Kasumi-1 (cell line): ENCODE results near the gene LPCAT4.
A peak's percentile ranks its signal among the peaks of the same experiment; 100 is the strongest.
"Not testable (repeated sequence)": the region's sequence is repeated elsewhere in the genome, so short reads cannot be mapped to it uniquely, and the experiment has no call there.

ENCODE experiments used
- DNase-seq, 2 experiments: peaks; one replicate each; lab custom pipeline; 2025; lab: John Stamatoyannopoulos, UW

The LPCAT4 gene

DNA sequence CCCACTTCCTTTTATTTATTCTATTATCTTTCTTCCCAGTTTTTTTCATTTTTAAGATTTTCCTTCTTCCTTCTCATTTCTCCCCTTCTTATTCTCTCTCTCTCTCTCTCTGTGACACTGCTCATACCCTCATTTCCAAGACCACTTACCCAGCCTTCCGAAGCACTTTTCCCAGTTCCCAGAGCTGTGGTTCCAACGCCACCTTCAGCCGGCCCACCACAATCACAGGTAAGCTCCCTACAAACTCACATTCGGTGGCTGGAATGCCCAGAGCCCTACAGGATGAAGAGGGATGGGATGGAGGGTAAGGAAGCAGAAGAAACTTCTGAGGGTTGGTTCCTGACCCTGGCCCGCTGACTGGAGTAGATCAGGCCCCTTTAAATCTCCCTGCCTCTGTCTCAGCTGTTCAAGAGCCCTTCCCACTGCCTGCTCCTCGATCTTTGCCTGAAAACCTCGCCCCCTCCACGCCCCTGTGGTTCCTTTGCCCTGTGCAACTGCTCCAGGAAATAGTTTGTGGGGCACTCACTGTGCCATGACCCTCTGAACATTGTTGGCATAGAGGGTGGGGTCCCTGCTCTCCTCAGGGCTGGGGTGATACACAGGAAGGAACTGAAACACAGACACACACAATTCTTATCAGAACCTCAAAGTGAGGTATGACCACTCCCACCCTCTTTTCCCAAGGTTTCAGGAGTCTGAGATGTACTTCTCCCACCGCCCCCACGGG is 4.8 kb downstream of the LPCAT4 start:
- DNase-seq, result no peak

DNA sequence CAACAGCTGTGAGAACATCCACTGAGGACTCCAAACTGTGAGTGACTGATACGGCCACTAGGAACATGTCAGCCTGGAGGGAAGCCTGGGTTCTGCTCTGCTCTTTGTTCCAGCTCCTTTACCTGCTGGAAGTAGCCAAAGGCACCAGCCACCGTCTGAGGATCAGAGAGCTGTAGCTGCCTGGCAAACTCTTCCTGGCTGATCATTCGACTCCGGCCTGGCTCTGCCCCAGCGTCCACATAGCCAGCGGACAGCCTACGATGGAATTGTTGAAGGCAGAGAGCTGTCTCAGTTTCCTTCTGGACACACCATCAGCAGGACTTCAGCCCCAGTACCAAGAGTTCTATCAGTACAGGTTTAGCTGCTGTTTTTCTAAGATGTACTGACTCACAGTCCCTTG is 5.7 kb downstream of the LPCAT4 start:
- DNase-seq, result no peak

DNA sequence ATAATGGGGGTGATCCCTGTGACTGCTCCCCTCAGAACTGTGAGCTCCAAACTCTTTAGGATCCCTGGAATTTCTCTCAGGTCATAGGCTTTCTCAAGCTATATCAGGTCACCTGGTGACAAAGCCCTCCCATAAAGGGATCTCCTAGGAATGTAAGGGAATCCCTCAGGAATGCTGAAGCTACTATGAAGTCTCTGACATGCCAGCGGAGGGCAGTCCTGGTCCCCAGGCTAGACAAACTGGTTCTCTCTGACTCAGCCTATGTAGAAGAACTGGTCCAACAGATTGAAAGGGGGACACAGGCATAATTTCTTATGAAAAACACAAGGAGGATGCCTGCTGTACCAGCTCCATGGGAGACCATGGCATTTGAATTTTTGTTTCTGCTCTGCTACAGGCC is 6.7 kb downstream of the LPCAT4 start:
- no peak for DNase-seq

DNA sequence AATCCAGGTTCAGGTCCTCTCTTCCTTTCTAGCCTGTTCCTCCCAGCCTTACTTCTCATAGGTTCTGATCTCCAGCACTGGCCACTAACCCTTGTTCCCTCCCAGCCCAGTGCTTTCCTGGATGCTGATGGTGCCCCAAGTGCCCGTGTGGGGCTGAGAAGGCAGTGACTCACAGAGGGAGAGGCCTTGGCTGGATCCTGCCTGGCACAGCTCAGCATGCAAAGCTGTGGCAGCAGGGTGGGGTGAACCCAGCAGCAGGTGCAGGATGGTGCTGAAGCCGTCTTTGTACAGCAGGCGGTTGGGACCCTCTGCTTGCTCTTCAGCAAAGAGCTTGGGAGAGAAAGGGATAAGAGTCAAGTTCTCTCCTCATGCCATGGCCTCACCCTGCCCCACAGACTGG is 7.6 kb downstream of the LPCAT4 start:
- no peak for DNase-seq

DNA sequence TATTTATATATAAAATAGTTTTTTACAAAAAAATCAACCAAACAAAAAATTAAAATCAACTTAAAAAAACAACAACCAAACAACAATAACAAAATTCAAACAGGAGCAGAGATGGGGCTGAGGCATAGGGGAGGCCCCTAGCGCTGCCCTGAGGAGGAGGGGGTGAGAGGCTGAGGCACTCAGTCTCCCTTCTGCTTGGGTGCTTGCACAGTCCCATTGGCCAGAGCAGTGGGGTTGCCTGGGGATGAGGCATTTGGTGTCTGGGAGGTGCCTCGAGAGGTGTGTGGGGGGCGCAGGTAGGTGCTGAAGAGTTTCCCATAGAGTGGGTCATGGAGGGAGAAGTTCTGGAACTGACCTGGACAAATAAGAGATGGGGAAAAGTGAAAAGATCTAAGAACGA is 8.0 kb downstream of the LPCAT4 start:
- no peak for DNase-seq

DNA sequence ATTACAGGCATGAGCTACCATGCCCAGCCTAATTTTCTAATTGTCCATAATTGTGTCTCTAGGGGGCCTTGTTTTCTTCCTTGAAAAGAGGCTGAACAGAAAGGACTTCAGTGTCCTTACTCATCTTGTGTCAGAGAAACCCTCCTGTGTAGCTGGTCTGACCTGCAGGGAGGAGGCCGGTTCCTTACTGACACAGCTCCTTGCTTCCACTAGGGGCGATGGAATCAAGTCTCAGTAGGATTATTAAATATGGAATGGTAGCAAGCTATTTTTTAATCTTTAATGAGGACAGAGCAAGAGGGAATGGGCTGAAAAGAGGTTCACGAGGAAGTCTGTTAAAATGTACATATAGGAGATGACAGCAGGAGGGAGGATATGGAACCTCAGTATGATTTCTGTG is 8.6 kb downstream of the LPCAT4 start:
- peak in 1 of 2 experiments; percentile 1 for DNase-seq

DNA sequence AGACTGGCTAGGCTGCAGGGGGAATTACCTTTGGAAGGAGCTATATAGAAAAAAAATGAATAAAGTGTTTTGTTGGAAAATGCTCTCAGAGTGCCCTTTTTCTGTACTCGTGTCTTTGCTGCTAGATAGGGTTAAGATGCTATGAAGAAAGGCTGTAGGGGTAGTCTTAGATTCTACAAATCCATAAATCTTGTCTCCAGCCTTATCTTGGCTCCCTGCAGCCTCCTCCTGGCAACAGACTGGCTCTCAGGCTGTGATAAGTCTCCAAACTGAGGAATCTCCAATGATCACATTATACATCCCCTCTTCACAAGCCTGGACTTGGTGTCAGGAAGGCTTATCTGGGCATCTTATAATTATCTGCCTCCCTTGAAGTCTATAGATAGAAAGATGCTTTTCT is 9.3 kb downstream of the LPCAT4 start:
- no peak for DNase-seq

DNA sequence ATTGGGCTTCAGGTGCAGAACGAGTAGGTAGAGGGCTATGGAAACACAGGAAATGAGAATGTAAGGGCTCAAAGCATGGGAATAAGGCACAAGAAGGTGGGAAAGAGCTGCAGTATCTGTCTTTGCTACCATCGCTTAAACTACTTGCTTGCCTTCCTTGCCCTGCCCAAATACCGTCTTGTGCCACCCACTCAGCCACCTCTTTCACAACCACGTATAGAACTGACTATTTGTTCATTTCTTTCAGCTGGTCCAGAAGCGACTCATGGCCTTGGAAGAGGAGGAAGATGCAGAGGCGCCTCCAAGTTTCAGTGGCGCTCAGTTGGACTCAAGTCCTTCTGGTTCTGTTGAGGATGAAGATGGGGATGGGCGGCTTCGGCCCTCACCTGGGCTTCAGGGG is 11.8 kb downstream of the LPCAT4 start:
- no peak for DNase-seq

DNA sequence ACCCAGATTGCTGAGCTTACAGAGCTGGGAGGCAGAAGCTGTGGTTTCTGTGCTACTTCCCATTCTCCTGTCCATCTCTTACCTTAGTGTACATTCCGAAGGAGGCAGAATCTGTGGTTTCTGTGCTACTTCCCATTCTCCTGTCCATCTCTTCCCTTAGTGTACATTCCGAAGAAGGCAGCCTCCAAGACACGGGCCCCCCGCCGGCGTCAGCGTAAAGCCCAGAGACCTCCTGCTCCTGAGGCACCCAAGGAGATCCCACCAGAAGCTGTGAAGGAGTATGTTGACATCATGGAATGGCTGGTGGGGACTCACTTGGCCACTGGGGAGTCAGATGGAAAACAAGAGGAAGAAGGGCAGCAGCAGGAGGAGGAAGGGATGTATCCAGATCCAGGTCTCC is 12.7 kb downstream of the LPCAT4 start:
- no peak for DNase-seq

DNA sequence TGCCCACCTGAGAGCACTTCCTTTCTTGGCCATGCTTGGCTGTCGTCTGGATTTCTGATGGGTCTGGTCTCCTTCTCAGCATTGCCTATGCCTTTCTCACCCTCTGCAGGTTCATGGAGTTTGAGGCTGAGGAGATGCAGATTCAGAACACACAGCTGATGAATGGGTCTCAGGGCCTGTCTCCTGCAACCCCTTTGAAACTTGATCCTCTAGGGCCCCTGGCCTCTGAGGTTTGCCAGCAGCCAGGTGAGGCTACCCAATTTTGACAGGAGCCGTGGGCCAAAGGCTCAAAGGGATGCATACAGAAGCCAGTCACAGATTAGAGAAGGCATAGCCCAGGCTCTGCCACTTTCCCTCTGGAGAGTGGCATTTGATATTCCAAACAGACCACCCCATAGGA is 13.4 kb downstream of the LPCAT4 start:
- DNase-seq, result no peak

DNA sequence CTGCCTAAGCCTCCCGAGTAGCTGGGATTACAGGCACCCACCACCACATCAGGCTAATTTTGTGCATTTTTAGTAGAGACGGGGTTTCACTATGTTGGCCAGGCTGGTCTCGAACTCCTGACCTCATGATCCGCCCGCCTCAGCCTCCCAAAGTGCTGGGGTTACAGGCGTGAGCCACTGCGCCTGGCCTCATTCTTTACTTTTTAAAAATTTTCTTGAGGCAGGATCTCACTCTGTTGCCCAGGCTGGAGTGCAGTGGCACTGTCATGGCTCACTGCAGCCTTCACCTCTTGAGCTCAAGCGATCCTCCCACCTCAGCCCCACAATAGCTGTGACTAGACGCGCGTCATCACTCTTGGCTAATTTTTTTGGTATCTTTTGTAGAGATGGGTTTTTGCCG is 14.0 kb downstream of the LPCAT4 start:
- not testable (repeated sequence) for DNase-seq

DNA sequence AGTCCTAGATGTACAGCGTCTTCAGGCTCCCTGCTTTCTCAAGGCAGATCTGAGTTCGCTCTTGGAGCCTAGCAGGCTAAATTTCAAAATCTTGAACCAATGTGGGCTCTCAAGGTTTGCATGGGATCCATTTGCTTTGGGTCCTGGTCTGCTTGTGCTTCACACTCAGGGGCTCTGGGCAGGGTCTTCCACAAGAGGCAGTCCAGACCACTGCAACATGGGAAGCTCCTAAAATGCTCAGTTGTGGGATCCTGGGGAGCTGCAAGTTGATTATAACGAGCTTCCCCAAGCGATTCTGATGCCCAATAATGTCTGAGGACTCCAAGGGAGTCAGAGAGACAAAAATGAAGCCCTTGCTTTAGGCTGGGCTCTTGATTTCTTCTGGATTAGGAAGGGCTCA is 17.2 kb downstream of the LPCAT4 start:
- no peak for DNase-seq

DNA sequence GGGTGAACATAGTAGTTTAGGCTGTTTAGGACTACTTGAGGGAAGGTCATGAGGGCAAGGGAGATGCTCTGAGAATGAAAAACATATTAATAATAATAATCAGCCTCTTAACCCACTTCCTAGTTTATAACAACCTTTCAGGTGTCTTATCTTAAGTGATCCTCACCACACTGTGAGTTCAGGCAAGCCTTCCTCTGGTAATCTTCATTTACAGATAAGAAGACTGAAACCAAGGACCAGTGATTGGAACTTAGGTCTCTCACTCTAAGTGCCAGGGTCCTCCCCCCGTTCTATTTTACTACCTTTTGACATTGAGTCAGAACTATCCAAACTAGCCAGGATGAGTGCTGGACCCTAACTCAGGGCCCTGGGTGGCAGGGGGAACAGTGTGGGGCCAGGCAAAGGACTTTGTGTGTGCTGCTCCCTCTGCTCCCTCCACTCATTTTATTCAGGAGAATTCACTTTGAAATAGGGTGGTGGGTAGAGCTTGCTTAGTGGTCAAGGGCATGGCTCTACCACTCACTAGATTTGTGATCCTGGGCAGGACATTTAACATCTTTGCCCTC is 18.2 kb downstream of the LPCAT4 start:
- no peak for DNase-seq

DNA sequence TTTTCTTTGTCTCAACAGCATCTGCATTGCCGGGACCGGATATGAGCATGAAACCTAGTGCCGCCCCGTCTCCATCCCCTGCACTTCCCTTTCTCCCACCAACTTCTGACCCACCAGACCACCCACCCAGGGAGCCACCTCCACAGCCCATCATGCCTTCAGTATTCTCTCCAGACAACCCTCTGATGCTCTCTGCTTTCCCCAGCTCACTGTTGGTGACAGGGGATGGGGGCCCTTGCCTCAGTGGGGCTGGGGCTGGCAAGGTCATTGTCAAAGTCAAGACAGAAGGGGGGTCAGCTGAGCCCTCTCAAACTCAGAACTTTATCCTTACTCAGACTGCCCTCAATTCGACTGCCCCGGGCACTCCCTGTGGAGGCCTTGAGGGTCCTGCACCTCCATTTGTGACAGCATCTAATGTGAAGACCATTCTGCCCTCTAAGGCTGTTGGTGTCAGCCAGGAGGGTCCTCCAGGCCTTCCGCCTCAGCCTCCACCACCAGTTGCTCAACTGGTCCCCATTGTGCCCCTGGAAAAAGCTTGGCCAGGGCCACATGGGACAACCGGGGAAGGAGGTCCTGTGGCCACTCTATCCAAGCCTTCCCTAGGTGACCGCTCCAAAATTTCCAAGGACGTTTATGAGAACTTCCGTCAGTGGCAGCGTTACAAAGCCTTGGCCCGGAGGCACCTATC is 18.9 kb downstream of the LPCAT4 start:
- no peak for DNase-seq

DNA sequence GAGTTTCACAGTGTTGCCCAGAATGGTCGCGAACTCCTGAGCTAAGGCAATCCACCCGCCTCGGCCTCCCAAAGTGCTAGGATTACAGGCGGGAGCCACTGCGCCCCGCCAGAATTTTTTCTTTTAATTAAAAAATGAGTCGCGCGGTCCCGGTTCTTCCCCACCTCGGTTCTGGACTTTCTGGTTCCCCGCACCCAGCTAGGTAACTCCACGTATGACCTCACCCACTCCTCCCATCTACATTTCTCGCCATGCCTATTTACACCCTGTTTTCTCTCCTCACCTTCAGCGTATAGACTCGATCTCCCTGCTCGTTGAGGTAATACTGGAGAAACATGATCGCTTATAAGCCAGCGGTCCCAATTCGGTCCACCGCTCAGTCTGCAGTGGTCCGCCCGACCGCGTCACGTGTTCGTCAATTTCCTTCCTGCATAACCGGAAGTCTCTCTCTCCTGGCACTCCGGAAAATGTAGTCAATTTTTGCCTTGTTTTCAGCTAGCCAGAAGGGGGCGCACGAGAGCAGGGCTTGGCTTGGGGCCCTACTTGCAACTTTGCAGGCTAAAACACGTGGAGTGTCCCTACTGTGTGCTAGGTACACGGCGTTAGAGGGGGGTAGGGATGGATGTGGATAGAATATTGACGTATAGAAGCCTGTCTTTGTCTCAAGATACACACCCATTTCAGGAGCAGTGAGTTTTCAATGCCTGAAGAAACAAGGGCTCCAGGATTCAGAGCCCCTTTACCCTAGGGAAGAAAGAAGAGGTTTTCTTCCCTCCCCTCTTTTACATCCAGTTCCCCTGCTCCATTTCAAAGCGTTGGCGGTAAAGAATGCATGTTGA is 24.0 kb downstream of the LPCAT4 start, which contains the start of the genes NOP10 and NUTM1:
NOP10 (minus strand) TSS at position 400 of the 839 bp plus-strand sequence; CDS start at position 337, 63 bp downstream.
NUTM1 (plus strand) TSS at position 579 of the 839 bp plus-strand sequence. CDS start 382 bp downstream, outside the sequence.
- DNase-seq, result peak; percentile 82 to 84

DNA sequence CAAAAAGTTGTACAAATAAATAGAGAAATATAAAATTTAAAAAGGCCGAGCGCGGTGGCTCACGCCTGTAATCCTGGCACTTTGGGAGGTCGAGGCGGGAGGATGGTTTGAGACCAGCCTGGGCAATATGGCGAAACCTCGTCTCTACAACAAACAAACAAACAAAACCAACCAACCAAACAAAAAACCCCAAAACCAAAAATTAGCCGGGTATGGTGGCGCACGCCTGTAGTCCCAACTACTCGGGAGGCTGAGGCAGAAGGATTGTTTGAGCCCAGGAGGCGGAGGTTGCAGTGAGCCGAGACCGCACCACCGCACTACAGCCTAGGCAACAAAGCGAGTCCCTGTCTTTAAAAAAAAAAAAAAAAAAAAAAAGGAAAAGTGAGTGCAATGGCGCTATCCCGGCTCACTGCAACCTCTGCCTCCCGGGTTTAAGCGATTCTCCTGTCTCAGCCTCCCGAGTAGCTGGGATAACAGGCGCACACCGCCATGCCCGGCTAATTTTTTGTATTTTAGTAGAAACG is 24.7 kb downstream of the LPCAT4 start:
- not testable (repeated sequence) for DNase-seq

DNA sequence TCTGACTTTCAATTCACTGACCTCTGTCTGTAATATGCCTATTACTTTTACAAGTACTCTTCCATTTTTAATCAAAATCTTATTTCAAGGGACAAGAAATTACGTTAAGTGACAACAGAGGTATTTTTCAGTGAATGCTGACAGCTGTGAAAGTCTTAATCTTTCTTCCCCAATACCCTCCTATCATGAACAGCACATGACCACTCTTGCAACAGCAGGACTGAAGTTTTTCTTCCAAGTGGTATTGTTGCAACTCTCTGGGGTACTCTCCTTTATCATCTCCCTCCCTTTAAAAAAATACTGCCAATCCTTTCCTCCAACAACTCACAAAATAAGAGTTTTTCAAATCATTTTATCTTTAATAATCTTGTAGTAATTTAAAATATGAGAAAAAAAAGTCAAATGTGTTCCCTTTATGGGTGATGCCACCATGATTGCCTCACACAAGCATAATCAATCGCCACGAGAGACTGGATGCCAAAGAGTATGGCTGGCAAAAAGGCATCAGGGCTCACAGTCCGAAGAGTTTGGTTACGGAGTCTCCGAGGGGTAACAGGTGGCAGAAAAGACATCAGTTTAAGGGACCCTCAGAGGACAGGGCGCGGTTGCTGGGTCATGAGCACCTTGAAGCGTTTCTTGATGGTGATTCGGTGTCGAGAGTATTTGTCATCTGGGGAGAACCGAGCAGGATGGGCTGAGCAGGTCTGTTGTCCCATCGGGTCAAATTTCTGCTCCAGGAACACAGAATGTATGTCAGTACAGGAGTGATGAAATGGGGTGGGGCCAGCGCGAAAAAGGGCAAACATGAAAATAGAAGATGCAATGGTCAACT is 25.4 kb downstream of the LPCAT4 start:
- no peak for DNase-seq

DNA sequence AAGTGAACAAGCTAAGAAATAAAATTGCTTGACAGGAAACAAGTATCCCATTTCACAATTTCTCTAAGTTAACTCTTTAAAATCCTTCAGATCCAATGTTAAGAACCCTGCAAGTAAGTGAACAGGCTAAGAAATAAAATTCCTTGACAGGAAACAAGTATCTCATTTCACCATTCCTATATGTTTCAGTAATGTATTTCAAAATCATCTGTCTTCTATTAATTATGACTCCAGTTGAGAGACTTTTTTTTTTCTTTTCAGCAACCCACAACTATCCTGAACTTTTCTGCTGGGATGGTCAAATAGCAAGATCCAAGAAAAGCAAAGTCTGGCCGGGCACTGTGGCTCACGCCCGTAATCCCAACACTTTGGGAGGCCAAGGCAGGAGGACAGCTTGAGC is 27.1 kb downstream of the LPCAT4 start:
- no peak for DNase-seq

DNA sequence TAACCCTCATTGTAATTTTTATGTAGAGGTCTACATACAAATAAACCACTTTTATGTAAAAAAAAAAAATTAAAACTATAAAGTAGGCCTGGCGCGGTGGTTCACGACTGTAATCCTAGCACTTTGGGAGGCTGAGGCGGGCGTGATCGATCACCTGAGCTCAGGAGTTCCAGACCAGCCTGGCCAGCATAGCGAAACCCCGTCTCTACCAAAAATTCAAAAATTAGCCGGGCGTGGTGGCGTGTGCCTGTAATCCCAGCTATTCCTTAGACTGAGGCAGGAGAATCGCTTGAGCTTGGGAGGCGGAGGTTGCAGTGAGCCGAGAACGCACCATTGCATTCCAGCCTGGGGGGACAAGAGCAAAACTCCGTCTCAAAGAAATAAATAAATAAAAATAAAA is 28.6 kb downstream of the LPCAT4 start:
- no peak for DNase-seq

DNA sequence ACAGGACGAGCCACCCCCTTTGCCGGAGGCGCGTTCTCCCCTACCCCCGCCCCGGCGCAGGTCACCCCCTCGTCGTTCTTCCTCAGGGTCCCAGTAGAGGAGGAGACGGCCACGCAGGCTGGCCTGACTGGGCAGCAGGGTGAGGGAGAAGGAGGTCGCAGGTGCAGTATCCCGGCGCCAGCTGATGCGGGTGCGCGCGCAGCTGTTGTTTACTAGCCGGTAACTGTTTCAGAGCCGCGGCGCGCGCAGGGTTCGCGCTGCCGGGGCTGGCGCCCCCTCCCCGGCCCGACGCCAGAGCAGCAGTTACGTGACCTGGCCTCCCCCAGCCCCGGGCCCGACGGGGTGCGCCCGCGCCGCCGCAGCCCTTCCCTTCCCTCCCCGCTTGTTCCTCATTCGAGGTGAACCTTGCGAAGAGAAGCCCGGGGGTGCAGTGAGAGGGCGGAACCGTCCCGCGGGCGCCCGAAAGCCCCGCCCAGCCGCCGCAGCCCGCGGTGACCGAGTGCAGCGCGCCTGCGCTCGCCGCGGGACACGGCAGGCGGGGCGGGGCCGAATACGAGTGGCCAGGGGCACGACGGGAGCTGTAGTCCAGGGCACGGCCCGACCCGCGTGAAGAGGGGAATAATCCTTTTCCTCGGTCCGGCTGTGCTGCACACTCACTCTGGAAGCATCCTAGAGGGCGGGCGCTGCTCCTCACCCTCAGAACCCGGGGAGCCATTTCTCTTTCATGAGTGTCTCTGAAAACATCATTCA is 29.3 kb downstream of the LPCAT4 start, which contains the start of gene SLC12A6:
SLC12A6 (minus strand) TSS at position 225 of the 750 bp plus-strand sequence. CDS start 1,101 bp downstream, outside the sequence.
- peak; percentile 60 to 66 for DNase-seq
